HG02642 (cell line): Measurements from ENCODE around the gene CENPN.
A peak's percentile ranks its signal among the peaks of the same experiment; 100 is the strongest.

Experiments
- ATAC-seq: cut with Tn5 transposase; IDR thresholded peaks from one replicate; pipeline ENCODE4 v1.9.1; 2021; ENCODE audit warnings: mild to moderate bottlenecking; ENCODE audit not compliant: unreplicated experiment, poor library complexity

Gene CENPN

DNA sequence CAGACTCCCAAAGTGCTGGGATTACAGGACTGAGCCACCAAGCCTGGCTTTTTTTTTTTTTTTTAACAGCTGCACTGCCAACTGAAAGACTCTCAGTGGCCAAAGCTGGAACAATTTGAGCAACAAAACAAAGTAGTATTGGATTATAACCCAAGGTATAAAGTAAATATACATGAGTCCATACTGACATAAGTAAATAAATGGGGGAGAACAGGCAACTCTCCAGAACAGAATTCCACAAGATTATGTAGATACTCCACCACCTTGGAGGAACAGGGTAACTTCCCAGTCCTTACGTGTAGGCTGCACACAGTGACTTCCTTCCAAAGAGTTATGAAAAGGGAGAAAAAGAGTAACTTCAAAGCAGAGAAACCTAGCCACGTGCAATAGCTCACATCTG, 16.0 kb upstream of the CENPN start:
- ATAC-seq: no peak

DNA sequence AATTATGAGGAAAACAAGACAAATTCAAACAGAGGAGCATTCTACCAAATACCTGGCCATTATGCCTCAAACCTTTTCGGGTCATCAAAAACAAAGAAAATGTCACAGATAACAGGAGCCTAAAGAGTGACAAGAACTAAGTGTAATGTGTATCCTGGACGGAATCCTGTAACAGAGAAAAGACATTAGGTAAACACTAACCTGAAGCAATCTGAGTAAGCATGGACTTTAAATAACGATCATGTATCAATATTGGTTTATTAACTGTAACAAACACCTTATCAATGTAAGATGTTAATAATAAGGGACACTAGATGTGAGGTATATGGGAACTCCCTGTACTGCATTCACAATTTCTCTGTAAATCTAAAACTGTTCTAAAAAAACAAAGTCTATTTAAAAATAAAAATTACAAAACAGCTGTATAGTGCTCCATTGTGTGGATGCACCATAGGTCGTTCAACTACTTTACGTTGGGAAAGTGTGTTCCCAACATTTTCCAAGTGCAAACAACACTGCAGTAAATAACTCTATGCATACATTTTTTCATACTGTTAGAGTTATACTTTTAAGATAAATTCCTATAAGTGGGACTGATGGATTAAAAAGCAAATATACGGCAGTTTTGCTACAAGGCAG, 15.1 kb upstream of the CENPN start:
- no peak for ATAC-seq

GRCh38 chr16:80992676-80993293, 14.2 kb upstream of the CENPN start:
- ATAC-seq: no peak

DNA sequence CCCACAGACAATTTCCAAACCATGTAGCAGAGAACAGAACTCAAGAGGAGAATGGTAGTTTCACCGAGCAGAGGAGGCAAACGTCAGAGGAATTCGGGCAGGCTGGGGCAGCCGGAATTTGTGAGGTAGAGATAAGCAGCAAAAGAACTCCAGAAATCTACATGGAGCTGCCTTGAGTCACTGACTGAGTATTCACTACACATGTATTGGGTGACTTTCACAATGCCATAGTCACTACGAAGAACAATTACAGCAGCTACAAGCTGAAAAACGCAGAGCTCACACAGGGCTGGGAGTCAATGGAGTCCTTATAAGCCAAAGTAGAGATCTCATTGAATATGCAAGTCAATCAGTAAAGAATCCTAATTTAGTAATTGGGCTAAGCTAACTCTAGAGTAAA, 13.7 kb upstream of the CENPN start:
- ATAC-seq: no peak

DNA sequence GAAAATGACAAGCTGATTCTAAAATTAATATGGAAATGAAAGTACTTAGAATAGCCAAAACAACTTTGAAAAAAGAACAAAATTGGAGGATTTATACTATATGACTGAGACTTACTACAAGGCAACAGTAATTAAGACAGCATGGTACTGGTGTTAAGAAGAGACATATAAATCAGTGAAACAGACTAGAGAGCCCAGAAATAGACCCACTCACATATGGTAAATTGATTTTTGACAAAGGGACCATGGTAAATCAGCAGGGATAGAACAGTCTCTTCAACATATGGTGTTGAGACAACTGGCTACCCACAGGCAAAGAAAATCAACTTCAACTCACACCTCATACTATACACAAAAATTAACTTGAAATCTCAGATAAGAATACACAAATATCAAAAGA, 13.2 kb upstream of the CENPN start:
- ATAC-seq: no peak

DNA sequence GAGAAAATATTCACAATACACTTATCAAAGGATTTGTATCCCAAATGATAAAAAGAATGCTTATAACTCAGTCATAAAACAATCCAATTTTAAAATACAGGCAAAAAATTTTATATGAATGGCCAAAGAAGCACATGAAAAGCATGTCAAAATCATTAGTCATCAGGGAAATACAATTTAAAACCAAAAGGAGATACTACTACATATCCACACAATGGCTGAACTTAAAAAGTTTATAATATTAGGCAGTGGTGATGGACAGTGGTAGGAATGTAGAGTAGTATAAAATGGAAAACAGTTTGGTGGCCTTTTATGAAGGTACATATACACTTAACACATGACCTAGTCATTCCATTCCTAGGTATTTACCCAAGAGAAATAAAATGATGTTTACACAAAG, 12.6 kb upstream of the CENPN start:
- ATAC-seq: no peak

DNA sequence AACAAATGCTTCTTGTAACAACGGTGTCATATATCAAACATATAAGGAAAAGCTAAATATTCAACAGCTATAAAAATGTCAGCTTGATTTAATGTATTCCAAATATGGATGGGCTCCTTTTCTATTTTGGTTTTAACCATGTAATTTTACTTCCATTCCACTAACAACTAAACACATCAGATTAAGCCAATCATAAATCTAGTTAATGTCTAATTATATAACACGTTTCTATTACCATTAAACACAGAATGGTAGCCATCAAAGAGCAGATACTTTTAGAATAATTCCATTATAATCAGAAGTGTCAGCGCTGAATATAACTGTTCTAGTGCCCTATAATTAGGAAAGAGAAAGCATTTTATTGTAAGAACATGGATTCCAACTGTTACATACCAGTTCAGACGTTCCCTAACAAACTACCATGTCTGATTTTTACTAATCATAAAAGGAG, 10.3 kb upstream of the CENPN start:
- ATAC-seq: no peak

- ATAC-seq: peak; percentile 65
Measured at GRCh38 chr16:80997139-80997798, 9.7 kb upstream of the CENPN start.

DNA sequence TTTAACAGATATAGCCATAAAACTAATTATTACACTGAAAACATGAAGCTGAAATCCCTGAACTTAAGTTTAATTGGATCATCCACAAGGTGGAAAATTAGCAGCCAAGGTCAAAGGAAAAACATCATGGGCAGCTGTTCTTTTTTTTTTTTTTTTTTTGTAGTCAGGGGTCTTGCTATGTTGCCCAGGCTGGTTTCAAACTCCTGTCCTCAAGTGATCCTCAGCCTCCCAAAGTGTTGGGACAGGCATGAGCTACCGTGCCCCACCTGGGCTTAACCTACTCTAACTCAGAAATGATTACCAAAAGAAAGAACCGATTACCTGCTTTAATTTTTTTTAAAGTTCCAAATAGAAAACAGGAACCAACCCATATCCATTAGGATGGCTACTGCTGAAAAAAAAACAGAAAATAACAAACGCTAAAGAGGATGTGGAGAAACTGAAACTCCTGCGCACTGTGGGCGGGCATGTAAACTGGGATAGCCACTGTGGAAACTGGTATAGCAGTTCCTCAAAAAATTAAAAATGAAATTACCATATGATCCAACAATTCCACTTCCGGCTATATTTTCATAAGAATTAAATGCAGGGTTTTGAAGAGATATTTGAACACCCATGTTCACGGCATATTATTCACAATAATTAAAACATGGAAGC, 8.9 kb upstream of the CENPN start:
- no peak for ATAC-seq

- ATAC-seq: no peak
Measured at GRCh38 chr16:81000873-81001272, 6.1 kb upstream of the CENPN start.

DNA sequence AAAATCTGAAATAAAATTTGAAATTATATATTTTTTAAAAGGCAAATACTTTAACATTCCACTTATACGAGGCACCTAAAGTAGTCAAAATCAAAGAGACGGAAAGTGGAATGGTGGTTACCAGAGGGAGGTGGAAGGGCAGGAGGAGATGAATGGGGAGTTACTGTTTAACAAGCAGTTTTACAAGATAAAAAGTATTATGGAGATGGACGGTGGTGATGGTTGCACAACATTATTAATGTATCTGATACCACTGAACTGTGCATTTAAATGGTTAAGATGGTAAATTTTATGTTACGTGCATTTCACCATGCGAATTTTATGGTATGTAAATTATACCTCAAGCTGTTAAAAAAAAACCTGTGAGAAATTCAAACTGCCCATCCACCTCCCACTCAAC, 5.7 kb upstream of the CENPN start:
- ATAC-seq: no peak

- ATAC-seq: no peak
Measured at GRCh38 chr16:81003064-81003463, 4.0 kb upstream of the CENPN start.

DNA sequence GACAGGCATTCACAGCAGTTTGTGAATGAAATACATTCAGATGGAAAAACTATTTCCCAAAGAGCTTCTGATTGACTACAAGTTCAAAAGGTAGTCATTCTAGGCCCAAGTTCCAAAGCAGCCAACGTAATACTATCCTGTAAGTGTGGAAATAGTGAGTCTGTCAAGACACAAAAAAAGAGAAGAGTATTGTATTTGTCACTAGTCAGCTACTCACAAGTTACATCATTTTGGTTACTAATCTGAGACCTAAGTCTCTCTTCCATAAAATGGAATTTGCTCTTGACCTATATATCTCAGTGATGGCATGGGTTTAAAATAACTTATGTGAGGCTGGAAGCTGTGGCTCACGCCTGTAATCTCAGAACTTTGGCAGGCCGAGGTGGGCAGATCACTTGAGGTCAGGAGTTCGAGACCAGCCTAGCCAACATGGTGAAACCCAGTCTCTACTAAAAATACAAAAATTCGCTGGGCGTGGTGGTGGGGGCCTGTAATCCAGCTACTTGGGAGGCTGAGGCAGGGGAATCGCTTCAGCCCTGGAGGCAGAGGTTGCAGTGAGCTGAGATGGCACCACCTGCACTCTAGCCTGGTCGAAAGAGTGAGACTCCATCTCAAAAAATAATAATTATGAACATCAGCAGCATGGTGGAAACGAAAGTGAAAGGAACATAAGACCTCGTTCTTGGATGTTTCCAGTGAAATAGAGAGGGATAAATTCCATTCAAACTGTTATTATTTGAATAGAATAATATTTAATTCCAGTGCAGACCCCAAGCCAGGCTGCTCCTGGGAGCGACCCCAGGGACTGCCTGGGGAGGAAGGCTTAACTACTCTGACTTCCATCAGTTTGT, 3.2 kb upstream of the CENPN start:
- ATAC-seq: no peak

DNA sequence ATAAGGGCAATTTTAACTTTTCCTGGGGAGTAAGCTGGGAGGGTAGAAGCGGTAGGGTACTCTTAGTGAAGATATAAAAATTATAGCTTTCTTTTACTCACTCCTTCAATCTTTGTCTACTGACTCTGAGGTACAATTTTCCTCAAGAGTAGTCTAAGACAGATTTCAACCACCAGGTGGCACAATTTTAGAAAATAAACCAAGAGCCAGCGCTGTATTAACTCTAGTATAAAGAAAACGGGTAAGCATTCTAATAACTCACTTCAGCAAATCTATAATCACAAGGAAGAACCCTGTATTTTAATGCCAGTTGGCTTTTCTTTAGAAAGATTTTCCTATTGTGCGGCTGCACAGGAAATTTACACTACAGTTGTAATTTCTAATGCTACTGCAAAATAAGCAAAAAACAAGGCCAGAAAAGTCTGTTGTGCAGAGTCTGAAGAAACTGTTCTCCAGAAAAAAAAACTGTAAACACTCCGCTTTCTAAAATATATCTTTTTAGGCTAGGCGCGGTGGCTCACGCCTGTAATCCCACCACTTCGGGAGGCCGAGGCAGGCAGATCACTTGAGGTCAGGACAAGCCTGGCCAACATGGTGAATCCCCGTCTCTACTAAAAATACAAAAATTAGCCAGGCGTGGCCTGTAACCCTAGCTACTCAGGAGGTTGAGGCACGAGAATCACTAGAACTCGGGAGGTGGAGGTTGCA, 2.2 kb upstream of the CENPN start:
- no peak for ATAC-seq

DNA sequence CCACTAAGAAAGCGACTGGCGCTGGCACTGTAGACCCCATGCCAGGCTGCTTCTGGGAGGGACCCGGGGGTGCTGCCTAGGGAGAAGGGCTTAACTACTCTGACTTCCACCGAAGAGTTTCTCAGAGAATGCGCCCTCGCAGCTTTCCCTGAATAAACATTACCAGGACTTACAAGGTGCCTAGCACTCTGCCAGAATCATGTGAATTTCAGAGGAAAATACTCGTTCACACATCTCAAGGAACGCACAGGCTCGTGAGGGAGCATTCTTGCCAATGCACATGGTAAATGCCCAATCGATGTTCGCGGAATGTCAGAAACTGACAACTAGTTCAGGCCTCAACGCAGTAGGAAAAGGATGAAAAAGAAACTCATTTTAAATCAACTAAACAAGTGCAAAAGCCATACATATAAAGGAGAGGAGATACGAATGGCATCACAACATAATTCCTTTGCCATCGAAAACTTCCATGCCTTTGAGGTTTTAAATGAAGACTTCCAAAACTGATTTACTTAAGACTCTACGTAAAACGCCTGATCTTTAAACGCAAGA, 1.3 kb upstream of the CENPN start:
- no peak for ATAC-seq

DNA sequence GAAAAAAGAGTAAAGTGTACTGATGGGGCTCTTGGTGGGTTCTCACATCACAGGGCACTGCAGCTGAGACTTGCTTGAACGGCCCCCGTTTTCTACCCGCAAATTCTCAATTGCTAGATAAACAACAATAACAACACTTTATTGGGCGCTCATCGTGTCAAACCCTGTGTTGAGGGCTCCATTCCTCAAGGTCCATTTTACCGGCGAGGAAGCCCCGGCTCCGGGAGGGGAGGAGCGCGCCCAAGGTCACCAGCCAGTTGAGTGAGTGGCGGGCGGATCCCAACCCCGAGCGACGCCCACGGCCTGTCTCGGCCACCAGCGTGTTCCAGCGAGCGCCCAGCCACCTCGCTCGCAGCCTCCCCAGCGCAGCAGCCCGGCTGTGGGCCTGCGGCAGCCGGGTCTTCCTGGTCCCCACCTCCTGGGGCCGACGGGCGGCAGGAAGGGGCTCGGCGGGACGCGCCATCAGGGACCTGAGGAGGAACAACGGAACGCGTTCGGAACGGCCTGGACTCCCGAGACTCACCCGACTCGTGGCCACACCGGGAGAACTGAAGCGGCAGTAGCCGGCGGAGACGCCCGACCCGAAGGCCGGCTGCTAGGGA, 702 bp upstream of the CENPN start:
- peak; percentile 26 for ATAC-seq

GRCh38 chr16:81008505-81008789, 1.4 kb downstream of the CENPN start:
- ATAC-seq: no peak

DNA sequence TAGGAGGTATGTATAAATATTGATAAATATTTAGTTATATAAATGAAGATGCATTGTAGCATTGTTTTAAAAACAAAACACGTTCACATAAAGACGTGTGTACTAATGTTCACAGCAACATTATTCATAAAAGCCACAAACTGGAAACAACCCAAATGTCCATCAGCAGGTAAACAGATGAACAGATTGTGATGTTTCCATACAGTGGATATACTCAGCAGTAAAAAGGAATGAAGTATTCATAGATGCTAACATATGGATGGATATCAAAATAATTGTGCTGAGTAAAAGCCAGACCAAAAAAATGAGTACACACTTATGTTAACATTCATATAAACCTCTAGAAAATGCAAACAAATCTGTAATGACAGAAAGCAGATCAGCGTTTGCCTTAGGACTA, 6.0 kb downstream of the CENPN start:
- no peak for ATAC-seq

GRCh38 chr16:81014672-81015071, 7.7 kb downstream of the CENPN start:
- no peak for ATAC-seq
